Stimulated activated CD8-positive, alpha-beta memory T cell treated with anti-CD3 and anti-CD28 coated beads, Interleukin-15, amount 100 ng/mL, for 4 hours (primary cell): ENCODE results near the gene ATP1B1.
"Not testable (repeated sequence)": the region's sequence is repeated elsewhere in the genome, so short reads cannot be mapped to it uniquely, and the experiment has no call there.

ENCODE experiments used
- DNase-seq, 2 donors: peaks; one replicate each; pipeline ENCODE4 v3.0.0-alpha.2; 2020; ENCODE audit warnings: low read depth in 2 of 2

Gene ATP1B1

DNA sequence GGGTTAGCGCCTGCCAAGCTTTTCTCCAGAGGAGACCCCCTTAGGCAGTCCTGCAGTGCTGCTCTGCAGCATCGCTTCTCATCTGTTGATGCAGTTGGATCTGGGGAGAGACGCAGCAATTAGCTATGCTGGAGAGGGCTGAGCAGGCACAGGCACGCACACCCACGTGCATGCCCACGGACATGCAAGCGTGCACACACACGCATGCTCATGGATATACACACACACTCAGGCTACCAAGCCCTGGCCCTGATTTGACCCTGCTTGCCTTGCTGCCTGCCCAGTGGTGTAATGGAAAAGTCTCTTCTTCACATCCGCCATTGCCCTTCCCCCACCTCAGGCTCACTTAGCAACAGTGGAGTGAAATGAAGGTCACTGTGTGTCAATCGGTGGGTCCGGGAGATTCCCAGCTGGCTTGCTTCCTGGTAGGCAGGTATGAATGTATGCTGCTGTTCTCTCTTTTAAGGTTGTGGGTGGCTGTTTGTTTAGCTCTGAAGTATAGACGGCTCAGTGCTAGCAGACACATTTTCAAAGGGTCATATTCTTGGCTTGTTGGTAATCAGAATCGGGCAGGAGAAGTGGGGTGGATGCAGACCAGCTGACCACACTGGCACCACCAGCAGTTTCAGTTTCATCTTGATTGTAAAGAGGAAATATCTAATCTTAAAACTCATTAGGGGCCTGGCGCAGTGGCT is 9.5 kb downstream of the ATP1B1 start:
- no peak for DNase-seq

DNA sequence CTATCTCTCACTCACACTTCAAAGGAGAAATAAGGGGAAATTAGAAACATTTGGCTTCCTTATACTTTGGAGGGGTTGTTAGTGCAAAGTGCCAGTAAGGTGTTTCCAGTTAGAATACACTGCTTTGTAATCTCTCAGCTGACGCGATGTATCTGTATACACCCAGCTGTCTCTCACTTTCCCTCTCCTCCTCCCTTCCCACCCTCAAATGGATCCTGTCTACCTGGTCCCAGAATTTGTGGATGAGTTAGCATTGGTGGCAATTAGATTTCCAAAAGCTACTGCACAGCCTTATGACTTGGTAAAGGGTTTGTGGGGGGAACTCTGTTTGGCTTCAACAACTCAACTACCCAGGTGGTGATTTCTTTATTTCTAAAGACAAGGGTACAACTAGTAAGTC is 10.5 kb downstream of the ATP1B1 start:
- no peak for DNase-seq

DNA sequence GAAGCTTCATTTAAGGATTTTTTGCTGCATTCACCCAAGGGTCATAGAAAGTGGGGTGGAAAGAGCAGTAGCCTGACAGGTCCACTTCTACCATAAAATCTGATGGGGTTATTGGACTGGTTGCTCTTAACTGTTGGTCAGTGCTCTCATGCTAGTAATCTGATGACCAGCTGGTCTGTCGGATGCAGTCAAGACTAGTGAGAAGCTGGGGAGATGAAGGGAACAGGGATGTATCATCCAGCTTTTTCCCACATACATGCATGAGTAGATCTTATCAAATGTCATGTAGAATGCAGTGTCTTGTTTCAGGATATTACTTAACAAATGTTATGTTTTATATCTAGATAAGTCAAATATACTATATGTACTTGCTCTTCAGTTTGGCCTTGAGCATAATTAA is 11.1 kb downstream of the ATP1B1 start:
- DNase-seq, result no peak

DNA sequence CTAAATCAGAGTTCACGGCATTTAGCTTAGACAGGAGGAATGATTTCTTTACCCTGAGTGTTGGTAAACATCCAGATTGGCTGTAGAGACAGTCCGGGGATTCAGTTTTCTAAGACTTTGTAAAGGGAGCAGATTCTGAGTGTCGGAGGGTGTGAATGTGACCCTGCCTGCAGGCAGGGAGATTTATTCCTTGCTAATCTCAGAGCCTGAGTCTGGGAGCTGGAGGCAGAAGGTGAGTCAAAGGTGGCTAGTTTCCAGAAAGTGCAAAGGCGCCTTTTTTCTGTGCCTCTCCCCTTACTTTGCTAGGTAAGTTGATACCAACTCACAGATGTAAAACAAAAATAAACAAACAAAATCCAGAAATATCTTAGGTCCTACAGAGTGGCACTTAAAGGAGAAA is 11.7 kb downstream of the ATP1B1 start:
- DNase-seq, result no peak

DNA sequence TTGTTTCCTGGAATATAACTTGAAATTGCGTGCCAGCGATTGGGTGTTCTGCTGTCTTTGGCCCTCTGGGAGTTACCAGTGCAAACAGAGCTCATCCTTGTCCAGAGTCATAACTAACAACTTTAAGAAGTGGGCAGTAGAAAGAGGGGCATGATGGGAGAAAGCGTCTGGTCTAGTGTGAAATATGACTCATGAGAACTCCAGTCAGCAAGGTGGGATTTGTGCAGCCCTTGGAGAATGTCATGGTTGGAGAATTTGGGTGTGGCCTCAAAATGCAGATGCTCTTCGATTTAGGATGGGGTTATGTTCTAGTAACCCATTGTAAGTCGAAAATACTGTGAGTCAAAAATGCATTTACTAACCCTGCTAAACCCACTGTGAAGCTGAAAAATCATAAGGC is 12.9 kb downstream of the ATP1B1 start:
- DNase-seq, result no peak

DNA sequence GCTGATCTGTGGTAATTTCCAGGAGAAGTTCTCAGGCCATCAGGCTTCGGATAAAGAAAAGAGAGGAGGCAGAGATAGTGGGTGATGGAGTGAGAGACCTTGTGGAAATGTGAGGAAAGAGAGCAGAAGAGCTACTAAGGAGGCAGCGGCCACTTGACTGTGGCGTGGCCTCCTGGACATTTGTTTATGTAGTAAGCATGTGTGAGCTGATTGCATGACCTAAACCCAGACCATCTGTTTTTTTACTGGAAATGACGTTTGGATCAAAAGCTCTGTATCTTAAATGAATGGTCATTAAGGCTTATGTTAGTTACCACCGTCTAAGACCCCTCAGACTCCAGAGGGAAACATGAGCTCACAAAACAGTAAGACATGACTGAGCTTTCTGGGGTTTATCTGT is 13.6 kb downstream of the ATP1B1 start:
- DNase-seq, result no peak

DNA sequence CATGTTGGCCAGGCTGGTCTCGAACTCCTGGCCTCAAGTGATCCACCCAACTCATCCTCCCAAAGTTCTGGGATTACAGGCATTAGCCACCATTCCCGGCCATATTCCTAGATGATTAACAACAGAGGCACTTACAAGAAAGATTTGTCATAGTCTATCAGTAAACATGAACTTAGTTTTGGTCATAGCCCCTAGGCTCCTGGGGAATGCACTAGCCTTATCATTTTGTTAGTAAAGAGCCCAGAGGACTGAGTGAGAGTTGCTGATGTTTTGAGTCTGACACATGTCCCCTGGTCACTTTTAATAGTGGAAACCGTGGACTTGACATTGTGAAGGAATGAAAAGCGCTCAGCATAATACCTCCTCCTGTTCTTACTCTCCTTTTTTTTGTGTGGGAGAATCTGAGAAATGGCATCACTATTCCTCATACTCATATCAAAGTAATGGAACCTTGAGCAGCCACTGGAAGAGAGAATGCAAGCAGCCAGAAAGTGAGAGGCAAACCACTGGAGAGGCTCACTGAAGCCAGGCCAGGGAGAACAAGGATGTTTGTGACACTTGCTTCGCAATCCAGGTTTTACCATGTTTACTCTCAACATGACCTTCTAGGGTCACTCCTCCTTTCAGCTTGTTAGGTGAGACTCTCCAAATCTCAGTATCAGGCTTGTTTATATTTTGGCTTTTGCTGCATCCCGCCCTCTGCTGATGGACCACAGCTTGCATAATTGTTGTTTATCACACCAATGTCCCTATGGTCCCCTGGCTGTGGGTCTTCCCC is 14.8 kb downstream of the ATP1B1 start:
- no peak for DNase-seq

DNA sequence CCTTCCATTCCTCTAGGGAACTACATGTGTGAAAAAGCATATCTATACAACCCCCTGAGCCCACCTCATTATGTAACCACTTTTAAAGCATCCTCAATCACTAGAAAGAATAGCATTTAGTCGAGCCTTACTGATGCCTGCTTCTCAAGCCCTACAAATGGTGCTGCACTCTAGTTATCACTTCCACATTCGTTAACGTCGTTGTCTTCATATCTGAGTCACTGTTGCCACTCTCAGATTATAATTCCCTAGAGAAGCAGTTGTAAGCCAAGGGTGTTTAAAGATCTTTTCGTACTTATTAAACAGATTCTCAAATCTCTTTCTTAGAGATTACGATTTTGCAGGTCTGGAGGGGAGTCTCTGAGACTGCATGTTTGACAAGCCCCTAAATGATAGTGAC is 16.5 kb downstream of the ATP1B1 start:
- no peak for DNase-seq

DNA sequence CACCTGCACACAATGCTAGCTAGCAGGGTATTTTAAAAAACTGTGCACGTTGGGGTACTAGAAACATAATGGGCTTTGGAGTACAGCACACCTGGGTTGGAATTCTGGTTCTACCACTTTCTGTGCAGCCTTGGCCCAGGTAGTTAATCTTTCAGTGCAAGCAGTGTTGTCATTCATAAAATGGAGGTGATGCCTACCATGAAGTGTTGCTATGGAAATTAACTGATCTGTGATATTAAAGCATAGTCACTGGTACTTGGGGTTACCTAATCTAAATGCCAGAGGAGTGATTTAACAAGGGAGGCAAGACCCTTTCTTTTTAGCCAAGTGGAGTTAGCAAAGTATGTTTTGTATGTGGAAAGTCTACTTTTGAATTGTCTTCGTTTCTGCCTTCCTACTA is 18.0 kb downstream of the ATP1B1 start:
- no peak for DNase-seq

DNA sequence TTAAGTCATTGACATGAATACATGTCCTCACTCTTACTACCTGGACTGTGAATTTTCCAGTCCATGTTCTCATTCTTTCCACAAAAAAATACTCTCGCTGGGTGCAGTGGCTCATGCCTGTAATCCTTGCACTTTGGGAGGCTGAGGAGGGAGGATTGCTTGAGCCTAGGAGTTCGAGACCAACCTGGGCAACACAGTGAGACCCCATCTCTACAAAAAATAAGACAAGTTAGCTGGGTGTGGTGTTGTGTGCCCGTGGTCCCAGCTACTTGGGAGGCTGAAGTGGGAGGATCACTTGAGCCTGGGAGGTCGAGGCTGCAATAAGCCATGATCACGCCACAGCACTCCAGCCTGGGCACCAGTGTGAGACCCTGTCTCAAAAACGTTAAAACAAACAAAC is 19.1 kb downstream of the ATP1B1 start:
- not testable (repeated sequence) for DNase-seq

DNA sequence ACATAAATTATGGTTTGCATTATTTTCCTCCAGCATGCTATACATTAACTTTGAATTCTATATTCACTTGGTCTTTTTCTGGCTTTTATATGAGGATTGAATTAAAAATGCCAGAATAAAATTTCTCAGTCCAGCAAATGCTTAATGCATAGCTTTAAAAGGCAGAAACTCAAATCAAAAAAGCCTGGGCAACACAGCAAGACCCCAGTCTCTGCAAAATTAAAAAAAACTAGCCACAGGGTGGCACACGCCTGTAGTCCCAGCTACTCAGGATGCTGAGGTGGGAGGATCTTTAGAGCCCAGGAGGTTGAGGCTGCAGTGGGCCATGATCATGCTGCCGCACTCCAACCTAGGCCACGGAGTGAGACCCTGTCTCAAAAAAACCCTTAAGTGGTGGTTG is 19.8 kb downstream of the ATP1B1 start:
- DNase-seq, result no peak

DNA sequence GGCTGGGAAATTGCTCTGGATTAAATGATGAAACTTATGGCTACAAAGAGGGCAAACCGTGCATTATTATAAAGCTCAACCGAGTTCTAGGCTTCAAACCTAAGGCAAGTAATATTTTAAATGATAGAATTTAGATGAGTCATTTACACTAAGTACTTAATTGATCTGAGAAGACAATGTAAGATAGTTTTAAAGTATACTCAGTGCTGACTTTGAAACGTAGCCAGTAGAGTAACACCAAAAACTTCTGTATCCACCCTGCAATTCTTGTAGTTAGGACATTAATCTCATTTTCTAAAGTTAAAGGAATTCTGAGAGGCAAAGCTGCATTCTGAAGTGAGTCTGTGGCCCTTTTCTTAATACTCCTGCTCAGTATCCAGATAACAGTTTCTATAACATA is 20.8 kb downstream of the ATP1B1 start:
- DNase-seq, result no peak

DNA sequence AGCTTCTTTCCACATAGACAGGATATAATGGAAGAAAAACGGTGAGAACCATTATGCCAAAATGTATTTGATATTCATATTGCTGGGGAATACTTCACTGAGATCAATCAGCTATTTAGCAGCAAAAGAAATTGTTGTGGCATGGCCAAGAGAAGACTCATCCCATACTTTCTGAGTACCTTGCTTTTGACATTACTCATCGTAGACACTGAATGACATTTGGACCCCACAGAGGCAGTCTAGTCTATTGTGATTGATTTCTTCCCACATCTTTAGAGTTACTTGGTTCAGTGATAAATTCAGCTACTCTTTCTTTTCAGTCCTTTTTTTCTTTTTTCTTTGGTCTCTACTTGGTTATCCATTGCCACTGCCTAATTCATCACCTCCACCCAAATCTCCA is 22.1 kb downstream of the ATP1B1 start:
- DNase-seq, result no peak

DNA sequence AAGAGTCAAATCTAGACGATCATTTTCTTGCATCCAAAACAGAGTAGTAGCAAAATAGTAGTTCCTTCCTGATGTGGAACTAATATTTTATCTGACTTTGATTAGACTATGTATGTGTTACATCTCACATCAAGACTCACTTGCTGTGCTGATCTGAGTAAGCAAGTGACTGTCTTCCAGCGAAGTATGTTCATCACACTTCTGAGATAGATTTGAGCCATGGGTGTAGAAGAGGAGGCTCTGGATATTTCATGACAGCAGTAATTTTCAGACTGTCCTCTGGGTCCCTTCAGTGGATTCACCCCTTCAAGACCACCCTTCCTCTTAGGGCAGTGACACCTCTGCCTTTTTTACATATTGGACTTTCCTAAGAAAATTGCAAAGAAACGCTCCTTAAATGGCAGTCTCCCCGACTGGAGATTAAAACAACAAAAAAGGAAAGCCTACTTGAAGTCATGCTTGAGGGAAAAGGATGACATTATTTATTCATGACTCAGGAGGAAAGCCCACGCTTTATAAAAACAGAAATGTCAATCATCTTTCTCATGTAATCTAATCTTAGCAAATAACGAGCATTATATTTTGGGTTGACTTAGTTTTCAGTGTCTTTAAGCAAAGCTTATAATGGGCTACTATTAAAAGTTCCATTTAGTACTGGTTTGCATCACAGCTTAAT is 22.8 kb downstream of the ATP1B1 start:
- DNase-seq, result no peak

DNA sequence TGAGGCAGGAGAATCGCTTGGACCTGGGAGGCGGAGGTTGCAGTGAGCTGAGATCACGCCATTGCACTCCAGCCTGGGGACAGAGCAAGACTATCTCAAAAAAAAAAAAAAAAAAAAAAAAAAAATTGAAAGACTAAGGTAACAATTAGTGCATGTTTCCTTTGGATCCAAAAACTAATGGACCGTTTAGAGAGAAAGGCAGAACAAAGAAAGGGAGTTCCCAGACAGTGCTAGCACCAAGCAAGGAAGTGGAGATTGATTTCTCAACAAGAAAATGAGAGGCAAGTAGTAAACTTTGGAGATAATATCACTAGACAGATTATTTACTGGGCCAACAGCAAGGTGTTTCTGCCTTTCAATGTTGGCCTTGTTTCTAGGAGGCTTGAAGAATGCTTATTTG is 24.2 kb downstream of the ATP1B1 start:
- DNase-seq, result no peak

DNA sequence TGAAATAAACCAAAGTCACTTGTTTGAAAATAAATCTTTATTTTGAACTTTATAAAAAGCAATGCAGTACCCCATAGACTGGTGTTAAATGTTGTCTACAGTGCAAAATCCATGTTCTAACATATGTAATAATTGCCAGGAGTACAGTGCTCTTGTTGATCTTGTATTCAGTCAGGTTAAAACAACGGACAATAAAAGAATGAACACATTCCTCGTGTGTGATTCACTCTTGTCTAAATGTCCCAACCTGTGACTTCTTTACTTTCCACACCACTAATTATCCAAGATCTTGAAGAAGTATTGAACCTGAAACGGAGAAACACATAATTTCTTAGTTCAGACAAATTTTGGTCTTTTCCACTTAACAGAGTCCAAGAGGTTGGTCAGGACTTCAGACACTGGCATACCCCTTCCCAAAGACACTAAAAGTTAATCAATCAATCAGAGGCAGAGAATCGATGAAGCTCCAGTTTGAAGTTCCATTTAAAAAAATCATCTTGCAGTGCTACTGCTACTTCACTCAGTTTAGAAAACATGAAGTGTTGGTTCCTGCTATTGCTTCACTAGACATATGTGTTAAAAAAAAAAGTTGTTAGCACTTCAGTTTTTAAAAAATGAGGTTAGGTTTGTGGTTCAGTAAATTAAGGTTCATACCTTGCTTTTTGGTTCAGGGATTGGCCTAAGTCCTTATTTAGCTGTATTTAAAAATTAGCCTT is 26.2 kb downstream of the ATP1B1 start:
- no peak for DNase-seq

DNA sequence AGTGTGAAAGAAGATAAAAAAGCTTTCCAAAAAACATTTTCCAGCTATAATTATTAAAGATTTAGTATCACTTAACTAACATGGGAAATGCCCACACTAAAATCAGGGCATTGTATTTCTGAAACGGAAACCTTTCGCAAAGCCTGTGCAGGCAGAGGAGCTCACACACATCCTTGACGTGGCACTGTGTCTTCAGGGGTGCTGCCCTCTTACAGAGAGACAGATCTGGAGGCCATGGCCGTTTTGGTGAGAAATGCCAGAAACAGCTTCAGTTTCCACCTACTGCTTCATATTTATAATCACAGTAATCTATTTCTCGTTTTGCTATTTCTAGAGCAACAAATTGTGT is 26.7 kb downstream of the ATP1B1 start:
- DNase-seq, result no peak

DNA sequence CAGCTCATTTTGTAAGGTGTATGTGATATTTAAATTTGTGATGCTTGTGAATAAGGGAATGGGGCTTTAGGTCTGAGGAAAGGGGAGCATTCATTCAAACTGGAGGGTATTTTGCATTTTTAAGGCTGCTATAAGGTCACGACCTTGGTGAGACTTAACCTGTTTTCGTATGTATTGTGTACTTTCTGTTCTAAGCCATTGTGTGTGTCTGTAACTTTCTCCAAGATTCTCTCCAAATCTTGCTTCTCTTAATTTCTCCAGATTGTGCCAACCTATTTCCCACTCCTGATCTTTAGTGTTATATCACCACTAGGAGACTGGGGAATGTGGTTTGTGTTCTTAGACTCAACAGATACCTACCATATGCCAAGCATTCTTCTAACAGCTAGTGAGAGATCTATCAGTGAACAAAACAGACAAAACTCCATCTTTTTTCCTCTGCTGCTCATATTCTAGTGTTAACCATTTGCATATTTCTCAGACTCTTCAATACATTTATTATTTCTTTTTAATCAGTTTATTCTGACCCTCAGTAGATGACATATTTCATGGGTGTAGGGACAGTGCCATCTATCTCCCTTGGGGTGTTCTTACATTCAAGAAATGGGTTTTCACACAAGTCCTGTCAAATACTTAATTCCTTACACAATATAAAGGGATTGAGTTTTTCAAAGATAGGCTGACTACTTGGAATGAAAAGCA is 27.5 kb downstream of the ATP1B1 start:
- DNase-seq, result no peak

DNA sequence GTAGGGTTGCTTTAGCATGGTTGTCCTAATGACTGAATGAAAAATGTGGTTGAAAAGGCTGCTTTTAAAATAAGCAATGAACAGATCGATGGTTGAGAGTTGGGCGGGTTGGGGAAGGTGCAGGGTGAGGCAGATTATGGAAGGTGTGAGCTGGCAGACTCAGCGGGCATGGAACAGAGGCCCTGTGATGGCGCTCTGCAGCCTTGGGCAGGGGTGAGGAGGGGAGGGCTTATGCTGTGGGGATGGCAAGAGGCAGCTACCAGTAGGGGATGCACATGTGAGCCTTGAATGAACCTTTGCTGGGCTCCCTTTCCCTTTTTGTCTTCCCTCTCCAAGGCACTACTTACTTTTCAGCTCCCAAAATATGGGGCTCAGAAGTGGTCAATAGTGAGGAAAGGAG is 30.9 kb downstream of the ATP1B1 start:
- no peak for DNase-seq

DNA sequence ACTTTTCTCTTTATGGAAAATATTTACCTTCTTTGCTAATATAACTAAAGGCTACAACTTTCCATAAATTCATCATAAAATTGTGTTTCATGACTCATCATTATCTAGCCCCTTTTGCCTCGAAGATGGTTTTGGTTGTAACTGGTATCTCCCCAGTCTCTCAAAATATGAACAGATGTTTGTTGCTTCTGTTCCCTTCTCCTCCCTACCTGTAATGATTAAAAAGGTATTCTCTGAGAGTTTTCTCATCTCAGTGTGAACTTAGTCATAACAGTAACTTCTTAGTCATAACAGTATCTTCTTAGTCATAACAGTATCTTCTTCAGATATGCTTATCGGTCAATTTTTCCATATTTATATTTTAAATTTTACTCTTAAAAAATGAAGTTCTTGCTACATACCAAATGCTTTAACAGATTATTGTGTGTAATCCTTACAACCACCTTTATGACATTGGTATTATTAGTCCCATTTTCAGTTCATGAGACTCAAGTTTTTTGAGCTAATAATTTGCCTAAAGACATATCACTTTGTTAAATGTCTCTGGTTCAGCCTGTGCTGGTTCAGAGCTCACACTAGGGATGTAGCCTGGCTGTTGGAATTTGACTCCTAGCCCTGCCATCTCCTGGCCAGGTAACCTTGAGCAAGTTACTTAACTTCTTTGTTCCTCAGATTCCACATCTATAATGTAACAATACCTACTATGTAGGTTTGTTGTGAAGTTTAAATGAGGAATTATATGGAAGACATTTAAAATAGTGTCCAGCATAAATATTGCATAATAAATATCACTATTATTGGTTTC is 32.6 kb downstream of the ATP1B1 start:
- no peak for DNase-seq

DNA sequence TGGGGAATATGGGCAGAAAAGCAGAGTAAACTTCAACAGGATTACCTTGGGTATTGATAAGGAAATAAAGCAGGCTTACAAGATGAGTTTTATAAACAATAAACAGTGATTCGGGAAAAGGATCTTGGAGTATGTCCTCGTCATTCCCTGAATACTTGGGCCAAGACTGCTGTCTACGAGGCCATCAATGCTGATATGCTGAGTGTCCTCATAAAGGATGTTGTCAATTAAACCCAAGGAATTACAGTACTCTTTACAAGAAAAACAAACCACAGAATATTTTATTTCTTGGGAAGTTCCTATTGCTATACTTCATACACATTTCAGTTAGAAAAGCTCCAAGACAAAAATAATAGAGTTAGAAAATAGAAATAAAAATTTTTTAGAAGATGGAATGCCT is 34.9 kb downstream of the ATP1B1 start:
- DNase-seq, result no peak
